Aorta (tissue), 5 donors: ENCODE measurements around the gene METTL16. TPM values are rescaled to one million over a fixed set of nuclear protein-coding genes. Genes with fewer than 3 reads are reported as not detected.

Source experiments
- ATAC-seq: fragments of 200-7000 bp; cut with Tn5 transposase; one replicate; pipeline ENCODE4 v1.9.1; 2022; ENCODE audit warnings: moderate library complexity; ENCODE audit not compliant: low FRiP score
- DNase-seq, 2 donors: peaks; one replicate each; pipeline ENCODE4 v3.0.0-alpha.2; 2020
- H3K27ac ChIP-seq, 2 donors: one replicate each; pipeline ENCODE4 v1.5.1; 2013; ENCODE audit warnings: low read length in 2 of 2, mild to moderate bottlenecking in 2 of 2, moderate library complexity in 2 of 2, control low read depth in 1 of 2, inconsistent platforms in 1 of 2, low read depth in 1 of 2
- H3K27me3 ChIP-seq, 2 donors: one replicate each; pipeline ENCODE4 v1.6.1; 2013; ENCODE audit warnings: control low read depth in 1 of 2, low read length in 1 of 2, mild to moderate bottlenecking in 1 of 2, moderate library complexity in 1 of 2; ENCODE audit not compliant: insufficient read depth in 2 of 2, control insufficient read depth in 1 of 2
- H3K36me3 ChIP-seq, 2 donors: one replicate each; pipeline ENCODE4 v1.6.1; 2013; ENCODE audit warnings: control low read depth in 1 of 2, low read length in 1 of 2, mild to moderate bottlenecking in 1 of 2; ENCODE audit not compliant: insufficient read depth in 2 of 2, control insufficient read depth in 1 of 2
- H3K4me1 ChIP-seq, 2 donors: one replicate each; pipeline ENCODE4 v1.6.1; 2013; ENCODE audit warnings: low read length in 2 of 2, control low read depth in 1 of 2, mild to moderate bottlenecking in 1 of 2, moderate library complexity in 1 of 2; ENCODE audit not compliant: insufficient read depth in 2 of 2, control insufficient read depth in 1 of 2
- H3K4me3 ChIP-seq, 2 donors: one replicate each; pipeline ENCODE4 v1.5.1; 2013; ENCODE audit warnings: low read length in 2 of 2, control low read depth in 1 of 2, mild to moderate bottlenecking in 1 of 2
- H3K9me3 ChIP-seq: one replicate; pipeline ENCODE4 v1.6.1; 2013; ENCODE audit warnings: mild to moderate bottlenecking, low read length; ENCODE audit not compliant: control insufficient read depth
- WGBS, 2 donors: extraction: QIAGEN DNeasy Blood & Tissue Kit; methylation state at CpG; one replicate each; pipeline ENCODE4 v1.1.7; 2013; 5-methylcytosine and 5-hydroxymethylcytosine counted together
- intact Hi-C, 2 donors: fragments of 100-400 bp; cut with DNase I; formaldehyde crosslinking; loops; one replicate each; pipeline versions ENCODE4 v1.14.2 to v1.15.0; 2022
- polyA plus RNA-seq, 2 donors: library from polyadenylated mRNA; stranded (reverse); fragments of 200-250 nt; gene quantifications; one replicate each; pipeline ENCODE4 v1.2.3, GENCODE V29; 2013
- total RNA-seq, 2 donors: library from RNA; stranded (reverse); fragmentation: NEBNext Ultra II Directional; extraction: Animal tissue kit (Norgen Biotek cat#: 25700); gene quantifications; one replicate each; pipeline ENCODE4 v1.2.1, GENCODE V29; 2021
- donor health status: healthy with polysubstance abuse.
- donor health status: Bipolar disorder and iron deficiency.
- donor health status: DM: no; HTN: no; CAD: no.
- donor health status: DM: no; HTN: no; CAD: no.
- donor health status: DM: yes; HTN: yes; CAD: no.

Gene METTL16
- total and polyA plus RNA-seq, 4 donors = 14.3 to 33.3 (median 21.9) TPM

GRCh38 chr17:2438823-2439222, 72.9 kb downstream of the METTL16 start:
- ATAC-seq (no peak), DNase-seq (no peak)
- Histone ChIP-seq H3K36me3 (peaks cover 4 to 6% of the 10 kb centered on the region in 2 donors), H3K9me3 (no peaks in the 10 kb centered on the region), H3K27ac (no peak overlapping the region), H3K4me3 (no peak overlapping the region), H3K4me1 (no peaks in the 10 kb centered on the region), H3K27me3 (no peaks in the 10 kb centered on the region)
- intact Hi-C loops = no loop called here
- 92 to 93% methylated on average over 6 of the region's 6 CpGs for WGBS, 2 donors

GRCh38 chr17:2436316-2436905, 75.3 kb downstream of the METTL16 start:
- H3K36me3 ChIP-seq = peaks cover 6% of the 10 kb centered on the region in 2 donors
- no peak overlapping the region for H3K4me3 ChIP-seq
- WGBS, 2 donors = 80 to 84% methylated on average over 5 of the region's 5 CpGs
- H3K27me3 ChIP-seq = no peaks in the 10 kb centered on the region
- ATAC-seq = no peak
- intact Hi-C loops = no loop called here
- H3K4me1 ChIP-seq = no peaks in the 10 kb centered on the region
- no peak for DNase-seq
- H3K9me3 ChIP-seq = no peaks in the 10 kb centered on the region
- no peak overlapping the region for H3K27ac ChIP-seq

GRCh38 chr17:2435862-2436261, 75.8 kb downstream of the METTL16 start:
- DNase-seq (no peak), ATAC-seq (no peak)
- Histone ChIP-seq H3K9me3 (no peaks in the 10 kb centered on the region), H3K27ac (no peak overlapping the region), H3K4me1 (no peaks in the 10 kb centered on the region), H3K27me3 (no peaks in the 10 kb centered on the region), H3K4me3 (no peak overlapping the region), H3K36me3 (peaks cover 6% of the 10 kb centered on the region in 2 donors)
- intact Hi-C loops = no loop called here
- WGBS, 2 donors = 72 to 80% methylated on average over 9 of the region's 9 CpGs

GRCh38 chr17:2435181-2435741, 76.4 kb downstream of the METTL16 start:
- Histone ChIP-seq H3K4me3 (no peak overlapping the region), H3K27me3 (no peaks in the 10 kb centered on the region), H3K4me1 (no peaks in the 10 kb centered on the region), H3K9me3 (no peaks in the 10 kb centered on the region), H3K36me3 (peaks cover 6% of the 10 kb centered on the region in 2 donors), H3K27ac (no peak overlapping the region)
- intact Hi-C loops = no loop called here
- ATAC-seq (no peak), DNase-seq (no peak)
- whole genome bisulfite sequencing, 2 donors = 37 to 42% methylated on average over 9 of the region's 9 CpGs

GRCh38 chr17:2433696-2434095, 78.0 kb downstream of the METTL16 start:
- Histone ChIP-seq H3K27me3 (no peaks in the 10 kb centered on the region), H3K4me1 (no peaks in the 10 kb centered on the region), H3K27ac (no peak overlapping the region), H3K4me3 (no peak overlapping the region), H3K9me3 (no peaks in the 10 kb centered on the region), H3K36me3 (peaks cover 6% of the 10 kb centered on the region in 2 donors)
- intact Hi-C loops = no loop called here
- ATAC-seq = no peak
- 79 to 85% methylated on average over 11 of the region's 11 CpGs for WGBS, 2 donors
- DNase-seq = no peak

GRCh38 chr17:2427910-2428309, 83.8 kb downstream of the METTL16 start:
- ATAC-seq (no peak), DNase-seq (no peak)
- Histone ChIP-seq H3K9me3 (no peaks in the 10 kb centered on the region), H3K27me3 (no peaks in the 10 kb centered on the region), H3K27ac (no peak overlapping the region), H3K36me3 (no peaks in the 10 kb centered on the region), H3K4me1 (no peaks in the 10 kb centered on the region), H3K4me3 (no peak overlapping the region)
- intact Hi-C loops = no loop called here
- 50 to 60% methylated on average over 1 of the region's 1 CpG for WGBS, 2 donors

- Histone ChIP-seq H3K4me3 (no peak overlapping the region), H3K4me1 (no peaks in the 10 kb centered on the region), H3K27me3 (no peaks in the 10 kb centered on the region), H3K9me3 (no peaks in the 10 kb centered on the region), H3K27ac (no peak overlapping the region), H3K36me3 (no peaks in the 10 kb centered on the region)
- no peak for DNase-seq
- ATAC-seq = no peak
- intact Hi-C loops = no loop called here
- WGBS, 2 donors = 7 to 12% methylated on average over 2 of the region's 2 CpGs
Observed at GRCh38 chr17:2427215-2427614, 84.5 kb downstream of the METTL16 start.

GRCh38 chr17:2423271-2423670, 88.4 kb downstream of the METTL16 start:
- Histone ChIP-seq H3K4me1 (no peaks in the 10 kb centered on the region), H3K27ac (no peak overlapping the region), H3K27me3 (no peaks in the 10 kb centered on the region), H3K4me3 (no peak overlapping the region), H3K9me3 (no peaks in the 10 kb centered on the region), H3K36me3 (peaks cover 0 to 7% of the 10 kb centered on the region in 2 donors)
- WGBS, 2 donors = 88 to 91% methylated on average over 6 of the region's 6 CpGs
- DNase-seq = no peak
- no peak for ATAC-seq
- intact Hi-C loops = no loop called here
